SK-N-SH (cell line): ENCODE data around the gene COLEC12. TPM values are rescaled to one million over a fixed set of nuclear protein-coding genes. Genes with fewer than 3 reads are reported as not detected.

ENCODE experiments used
- CTCF ChIA-PET: fragments of 300-600, 350-600 bp; formaldehyde crosslinking; extraction: SDS; loops from one replicate; lab custom pipeline; 2021; lab: Yijun Ruan, JAX
- POLR2A ChIA-PET: fragments of 350-600 bp; sonication (Branson Sonifier 250); formaldehyde crosslinking; extraction: SDS; loops from one replicate; lab custom pipeline; 2020; ENCODE audit warnings: antibody characterized with exemption, inconsistent platforms; lab: Yijun Ruan, JAX
- DNase-seq: peaks from one replicate; pipeline ENCODE4 v3.0.0; 2012
- H2AFZ ChIP-seq: fragments of 200-600 bp; sonication (generic); 2 replicates; pipeline ENCODE4 v1.8.1; 2016; ENCODE audit warnings: antibody characterized with exemption, mild to moderate bottlenecking, low read depth
- H3F3A ChIP-seq: fragments of 200-600 bp; sonication (generic); replicated peaks from 2 replicates; pipeline ENCODE3; 2016; ENCODE audit warnings: antibody characterized with exemption, mild to moderate bottlenecking; ENCODE audit not compliant: insufficient read depth
- H3K27ac ChIP-seq, 2 experiments: fragments of 200-500 bp in 1 of 2; fragments of 200-600 bp in 1 of 2; sonication (Bioruptor generic) in 1 of 2; sonication (generic), shearing (Covaris generic) in 1 of 2; 2 replicates each; pipeline versions ENCODE4 v1.5.1 to v1.6.1; 2014 to 2016; ENCODE audit warnings: low read depth in 2 of 2, inconsistent platforms in 1 of 2, low read length in 1 of 2, mild to moderate bottlenecking in 1 of 2, mixed read lengths in 1 of 2
- H3K27me3 ChIP-seq: fragments of 200-600 bp; sonication (generic), shearing (Covaris generic); 2 replicates; pipeline ENCODE4 v1.6.1; 2016; ENCODE audit warnings: mixed run types; ENCODE audit not compliant: insufficient read depth
- H3K36me3 ChIP-seq, 2 experiments: fragments of 200-500 bp in 1 of 2; fragments of 200-600 bp in 1 of 2; sonication (Bioruptor generic) in 1 of 2; sonication (generic) in 1 of 2; replicated peaks in 1 of 2; 2 replicates each; pipeline versions ENCODE3 to v1.5.1; 2014 to 2016; ENCODE audit warnings: low read length in 1 of 2, mild to moderate bottlenecking in 1 of 2; ENCODE audit not compliant: insufficient read depth in 2 of 2, control insufficient read depth in 1 of 2
- H3K4me1 ChIP-seq, 2 experiments: fragments of 200-500 bp in 1 of 2; fragments of 200-600 bp in 1 of 2; sonication (Bioruptor generic) in 1 of 2; sonication (generic), shearing (Covaris generic) in 1 of 2; 2 replicates each; pipeline versions ENCODE4 v1.5.1 to v1.6.1; 2014 to 2016; ENCODE audit warnings: low read depth in 1 of 2, low read length in 1 of 2, mixed run types in 1 of 2; ENCODE audit not compliant: insufficient read depth in 2 of 2, control insufficient read depth in 1 of 2
- H3K4me2 ChIP-seq: fragments of 200-600 bp; sonication (generic), shearing (Covaris generic); 2 replicates; pipeline ENCODE4 v1.6.1; 2017; ENCODE audit warnings: mixed run types
- H3K4me3 ChIP-seq, 2 experiments: fragments of 200-500 bp in 1 of 2; fragments of 200-600 bp in 1 of 2; sonication (Bioruptor generic) in 1 of 2; sonication (generic), shearing (Covaris generic) in 1 of 2; 2 replicates each; pipeline versions ENCODE4 v1.5.1 to v1.8.1; 2014 to 2016; ENCODE audit warnings: low read depth in 2 of 2, inconsistent platforms in 1 of 2, low read length in 1 of 2, mild to moderate bottlenecking in 1 of 2, mixed read lengths in 1 of 2, moderate library complexity in 1 of 2
- H3K79me2 ChIP-seq: fragments of 200-600 bp; sonication (generic); 2 replicates; pipeline ENCODE4 v1.8.1; 2017; ENCODE audit warnings: mild to moderate bottlenecking; ENCODE audit not compliant: insufficient read depth
- H3K9ac ChIP-seq: fragments of 200-600 bp; sonication (generic); 2 replicates; pipeline ENCODE4 v1.6.1; 2017; ENCODE audit warnings: mixed run types
- H3K9me2 ChIP-seq: fragments of 200-600 bp; sonication (generic); 2 replicates; pipeline ENCODE4 v1.6.1; 2017; ENCODE audit warnings: mixed run types
- H3K9me3 ChIP-seq: fragments of 200-600 bp; sonication (generic); 2 replicates; pipeline ENCODE4 v1.6.1; 2017; ENCODE audit warnings: mixed run types, mild to moderate bottlenecking, moderate library complexity
- H4K20me1 ChIP-seq: fragments of 200-600 bp; sonication (generic); 2 replicates; pipeline ENCODE4 v1.6.1; 2017; ENCODE audit warnings: mild to moderate bottlenecking, mixed run types; ENCODE audit not compliant: insufficient read depth
- EP300 ChIP-seq, 2 experiments: IDR thresholded peaks; 2 replicates each; pipeline versions ENCODE4 v1.4.0 to v1.6.1; 2012; ENCODE audit warnings: borderline replicate concordance in 1 of 2, low read depth in 1 of 2, low read length in 1 of 2
- FOSL2 ChIP-seq: IDR thresholded peaks from 2 replicates; pipeline ENCODE4 v1.4.0; 2012; ENCODE audit warnings: low read depth, mild to moderate bottlenecking, moderate library complexity, borderline replicate concordance
- GABPA ChIP-seq: IDR thresholded peaks from 2 replicates; pipeline ENCODE4 v1.4.0; 2012; ENCODE audit warnings: low read depth, mild to moderate bottlenecking
- GATA2 ChIP-seq: sonication (generic); formaldehyde crosslinking; IDR thresholded peaks from 2 replicates; pipeline ENCODE4 v1.5.0; 2020; ENCODE audit warnings: mild to moderate bottlenecking, missing genetic modification reagents
- JUND ChIP-seq: IDR thresholded peaks from 2 replicates; pipeline ENCODE4 v1.4.0; 2012
- POLR2AphosphoS5 ChIP-seq: IDR thresholded peaks from 2 replicates; pipeline ENCODE4 v1.6.1; 2012; ENCODE audit warnings: low read depth, low read length
- RAD21 ChIP-seq: IDR thresholded peaks from 2 replicates; pipeline ENCODE4 v1.6.1; 2012; ENCODE audit warnings: mild to moderate bottlenecking, low read length
- RCOR1 ChIP-seq: fragments of 150-350 bp; IDR thresholded peaks from 2 replicates; pipeline ENCODE4 v1.6.1; 2017; ENCODE audit warnings: antibody characterized with exemption, low read length
- TEAD4 ChIP-seq: IDR thresholded peaks from 2 replicates; pipeline ENCODE4 v1.4.0; 2012; ENCODE audit warnings: mild to moderate bottlenecking, borderline replicate concordance; ENCODE audit not compliant: insufficient read depth
- WGBS: methylation state at CpG from one replicate; pipeline ENCODE4 v1.1.6; 2017; ENCODE audit warnings: low lambda C conversion rate; 5-methylcytosine and 5-hydroxymethylcytosine counted together
- polyA plus RNA-seq, 3 experiments: library from polyadenylated mRNA; depleted of rRNA; stranded (reverse); fragments of >200 nt; gene quantifications; 2 replicates each; pipeline ENCODE4 v1.2.3, GENCODE V29; 2012
- TF ChIP-seq, protein P1 (sequence below): fragments of 200-600 bp; sonication (generic); IDR thresholded peaks from 2 replicates; pipeline ENCODE4 v1.6.1; 2017; ENCODE audit warnings: antibody characterized with exemption, mild to moderate bottlenecking, moderate library complexity
- TF ChIP-seq, protein P2 (sequence below): fragments of 150-350 bp; IDR thresholded peaks from 2 replicates; pipeline ENCODE4 v1.6.1; 2016; ENCODE audit warnings: mild to moderate bottlenecking, low read depth, low read length

Gene COLEC12
- polyA plus RNA-seq, 1 of the 3 experiments (the other 2 are of a cell fraction): 41.2 TPM

DNA sequence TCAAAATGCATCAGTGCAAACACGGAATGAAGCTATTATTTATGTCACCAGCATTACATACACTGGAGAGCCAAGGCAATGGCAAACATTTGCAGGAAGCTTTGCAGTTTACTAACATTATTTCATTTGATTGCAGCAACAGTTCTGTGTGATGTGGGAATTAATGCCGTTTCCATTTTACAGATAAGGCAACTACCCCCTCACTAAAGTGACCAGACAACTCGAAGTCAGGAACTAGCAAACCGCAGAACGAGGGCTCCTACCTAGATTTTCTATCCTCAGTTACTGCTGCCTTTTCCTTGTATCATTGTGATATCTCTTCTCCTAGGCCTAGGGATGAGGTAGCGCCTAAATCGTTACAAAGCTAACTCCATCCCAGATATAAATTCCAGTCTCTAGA is 85.5 kb downstream of the COLEC12 start:
- ChIA-PET POLR2A (no interaction called here), CTCF (interaction anchor here (0.8 to 1.6 kb wide), 2 partner anchors 10 to 19 kb away, joined by 3 read pairs; no protein-coding TSS in a partner anchor)
- no peaks in the 10 kb centered on the region for H4K20me1 ChIP-seq
- peak overlapping the region; percentile 63; the same call in 1 of the 2 replicates for H3K9ac ChIP-seq
- no peaks in the 10 kb centered on the region for H3K79me2 ChIP-seq
- H3K27me3 ChIP-seq: no peaks in the 10 kb centered on the region
- no peak overlapping the region for H2AFZ ChIP-seq
- no peaks in the 10 kb centered on the region for H3K36me3 ChIP-seq
- peaks cover 29% of the 10 kb centered on the region for H3F3A ChIP-seq
- no peak for TF ChIP-seq GABPA
- no peak for TF ChIP-seq TEAD4
- no peak for TF ChIP-seq POLR2AphosphoS5
- no peak for TF ChIP-seq RAD21
- TF ChIP-seq, protein P1, sequence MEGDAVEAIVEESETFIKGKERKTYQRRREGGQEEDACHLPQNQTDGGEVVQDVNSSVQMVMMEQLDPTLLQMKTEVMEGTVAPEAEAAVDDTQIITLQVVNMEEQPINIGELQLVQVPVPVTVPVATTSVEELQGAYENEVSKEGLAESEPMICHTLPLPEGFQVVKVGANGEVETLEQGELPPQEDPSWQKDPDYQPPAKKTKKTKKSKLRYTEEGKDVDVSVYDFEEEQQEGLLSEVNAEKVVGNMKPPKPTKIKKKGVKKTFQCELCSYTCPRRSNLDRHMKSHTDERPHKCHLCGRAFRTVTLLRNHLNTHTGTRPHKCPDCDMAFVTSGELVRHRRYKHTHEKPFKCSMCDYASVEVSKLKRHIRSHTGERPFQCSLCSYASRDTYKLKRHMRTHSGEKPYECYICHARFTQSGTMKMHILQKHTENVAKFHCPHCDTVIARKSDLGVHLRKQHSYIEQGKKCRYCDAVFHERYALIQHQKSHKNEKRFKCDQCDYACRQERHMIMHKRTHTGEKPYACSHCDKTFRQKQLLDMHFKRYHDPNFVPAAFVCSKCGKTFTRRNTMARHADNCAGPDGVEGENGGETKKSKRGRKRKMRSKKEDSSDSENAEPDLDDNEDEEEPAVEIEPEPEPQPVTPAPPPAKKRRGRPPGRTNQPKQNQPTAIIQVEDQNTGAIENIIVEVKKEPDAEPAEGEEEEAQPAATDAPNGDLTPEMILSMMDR: no peak
- no peak for TF ChIP-seq GATA2
- TF ChIP-seq, protein P2, sequence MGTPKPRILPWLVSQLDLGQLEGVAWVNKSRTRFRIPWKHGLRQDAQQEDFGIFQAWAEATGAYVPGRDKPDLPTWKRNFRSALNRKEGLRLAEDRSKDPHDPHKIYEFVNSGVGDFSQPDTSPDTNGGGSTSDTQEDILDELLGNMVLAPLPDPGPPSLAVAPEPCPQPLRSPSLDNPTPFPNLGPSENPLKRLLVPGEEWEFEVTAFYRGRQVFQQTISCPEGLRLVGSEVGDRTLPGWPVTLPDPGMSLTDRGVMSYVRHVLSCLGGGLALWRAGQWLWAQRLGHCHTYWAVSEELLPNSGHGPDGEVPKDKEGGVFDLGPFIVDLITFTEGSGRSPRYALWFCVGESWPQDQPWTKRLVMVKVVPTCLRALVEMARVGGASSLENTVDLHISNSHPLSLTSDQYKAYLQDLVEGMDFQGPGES: no peak
- TF ChIP-seq FOSL2: no peak
- H3K4me3 ChIP-seq: no peak overlapping the region
- no peaks in the 10 kb centered on the region for H3K9me2 ChIP-seq
- no peaks in the 10 kb centered on the region for H3K9me3 ChIP-seq
- WGBS: 85% methylated on average over 7 of the region's 7 CpGs
- H3K4me1 ChIP-seq: peaks cover 0 to 11% of the 10 kb centered on the region in 2 experiments
- H3K27ac ChIP-seq: peak overlapping the region; percentile 69 to 94; a peak in 3 of 4 replicates
- peak overlapping the region; percentile 65 for H3K4me2 ChIP-seq
- DNase-seq: no peak

GRCh38 chr18:413233-413632 is 87.3 kb downstream of the COLEC12 start:
- ChIA-PET POLR2A (no interaction called here), CTCF (no interaction called here)
- no peak overlapping the region for H3K4me3 ChIP-seq
- H3K9me3 ChIP-seq: no peaks in the 10 kb centered on the region
- H3F3A ChIP-seq: peaks cover 29% of the 10 kb centered on the region
- DNase-seq: no peak
- H3K9me2 ChIP-seq: no peaks in the 10 kb centered on the region
- H3K4me2 ChIP-seq: no peak overlapping the region
- TF ChIP-seq FOSL2 (0 out of 2 replicates have a peak, but pooled peaks have one; percentile 6), RCOR1 (no peak), JUND (0 out of 2 replicates have a peak, but pooled peaks have one; percentile 7), EP300 (IDR thresholded peaks at IDR 0.05; ENCODE audit: borderline replicate concordance in 1 of 2, low read depth in 1 of 2, low read length in 1 of 2) (0 out of 4 replicates have a peak, but pooled peaks of 1 of the 2 experiments have one; percentile 14)
- no peaks in the 10 kb centered on the region for H3K27me3 ChIP-seq
- no peaks in the 10 kb centered on the region for H3K36me3 ChIP-seq
- WGBS: 58% methylated on average over 3 of the region's 3 CpGs
- no peak overlapping the region for H3K9ac ChIP-seq
- no peaks in the 10 kb centered on the region for H3K79me2 ChIP-seq
- H4K20me1 ChIP-seq: no peaks in the 10 kb centered on the region
- H3K27ac ChIP-seq: peak overlapping the region in 1 of 2 experiments; percentile 31; a peak in 2 of 4 replicates
- H3K4me1 ChIP-seq: peaks cover 0 to 12% of the 10 kb centered on the region in 2 experiments
- no peak overlapping the region for H2AFZ ChIP-seq
